ENCODE measurements around the gene PTH1R. TPM values are rescaled to one million over a fixed set of nuclear protein-coding genes. Genes with fewer than 3 reads are reported as not detected.

The PTH1R gene
- polyA plus RNA-seq, 1 experiment, result 2.1 TPM

- ChIA-PET POLR2A (no interaction called here), CTCF (interaction anchor here (1.0 to 7.4 kb wide), 4 partner anchors 11 to 193 kb away, joined by 3 to 50 read pairs (median 12); no protein-coding TSS in a partner anchor)
- Histone ChIP-seq H3K27me3 (ENCODE audit: control insufficient read depth, insufficient read depth, low read length) (peaks cover 2% of the 10 kb centered on the region; the same call in 1 of the 2 replicates), H3K4me3 (ENCODE audit: low read depth, low read length) (no peak overlapping the region), H3K36me3 (ENCODE audit: control insufficient read depth, insufficient read depth, low read length) (no peaks in the 10 kb centered on the region)
- DNase-seq (ENCODE audit: low read depth), result no peak
- TF ChIP-seq CTCF (IDR thresholded peaks at IDR 0.05; ENCODE audit: insufficient read depth, low read depth, low read length), result no peak
Measured at GRCh38 chr3:46898321-46899150, 21.0 kb downstream of the PTH1R start.

GRCh38 chr3:46899151-46900006, 21.9 kb downstream of the PTH1R start:
- TF ChIP-seq CTCF (IDR thresholded peaks at IDR 0.05; ENCODE audit: insufficient read depth, low read depth, low read length), result no peak
- Histone ChIP-seq H3K4me3 (ENCODE audit: low read depth, low read length) (no peak overlapping the region), H3K36me3 (ENCODE audit: control insufficient read depth, insufficient read depth, low read length) (no peaks in the 10 kb centered on the region), H3K27me3 (ENCODE audit: control insufficient read depth, insufficient read depth, low read length) (peaks cover 2% of the 10 kb centered on the region; the same call in 1 of the 2 replicates)
- DNase-seq (ENCODE audit: low read depth), result no peak
- ChIA-PET CTCF (interaction anchor here (0.7 to 7.4 kb wide), 4 partner anchors 10 to 437 kb away, joined by 3 to 50 read pairs (median 14); no protein-coding TSS in a partner anchor), POLR2A (no interaction called here)

GRCh38 chr3:46900007-46900292, 22.4 kb downstream of the PTH1R start:
- no peak overlapping the region for H3K4me3 ChIP-seq (ENCODE audit: low read depth, low read length)
- no peak for TF ChIP-seq CTCF (IDR thresholded peaks at IDR 0.05; ENCODE audit: insufficient read depth, low read depth, low read length)
- DNase-seq (ENCODE audit: low read depth), result no peak
- H3K27me3 ChIP-seq (ENCODE audit: control insufficient read depth, insufficient read depth, low read length), result peaks cover 2% of the 10 kb centered on the region; the same call in 1 of the 2 replicates
- CTCF ChIA-PET, result interaction anchor here (0.7 to 7.4 kb wide), 4 partner anchors 9 to 438 kb away, joined by 3 to 50 read pairs (median 14); no protein-coding TSS in a partner anchor
- no peaks in the 10 kb centered on the region for H3K36me3 ChIP-seq (ENCODE audit: control insufficient read depth, insufficient read depth, low read length)
- POLR2A ChIA-PET, result no interaction called here

GRCh38 chr3:46900356-46900755, 22.8 kb downstream of the PTH1R start:
- CTCF ChIA-PET, result interaction anchor here (0.7 to 7.4 kb wide), 5 partner anchors 9 to 438 kb away, joined by 3 to 50 read pairs (median 14); no protein-coding TSS in a partner anchor

More at GRCh38 chr3:46900356-46900755, 22.8 kb downstream of the PTH1R start:
- Histone ChIP-seq H3K36me3 (ENCODE audit: control insufficient read depth, insufficient read depth, low read length) (no peaks in the 10 kb centered on the region), H3K27me3 (ENCODE audit: control insufficient read depth, insufficient read depth, low read length) (peaks cover 2% of the 10 kb centered on the region; the same call in 1 of the 2 replicates), H3K4me3 (ENCODE audit: low read depth, low read length) (no peak overlapping the region)
- TF ChIP-seq CTCF (IDR thresholded peaks at IDR 0.05; ENCODE audit: insufficient read depth, low read depth, low read length), result no peak
- DNase-seq (ENCODE audit: low read depth), result no peak
- POLR2A ChIA-PET, result no interaction called here
